ENCODE measurements around the gene BICRA. TPM values are rescaled to one million over a fixed set of nuclear protein-coding genes. Genes with fewer than 3 reads are reported as not detected.
A peak's percentile ranks its signal among the peaks of the same experiment; 100 is the strongest.
"Not testable (repeated sequence)": the region's sequence is repeated elsewhere in the genome, so short reads cannot be mapped to it uniquely, and the experiment has no call there.

BICRA gene
- total RNA-seq, 4 donors from 2014 or later: 8.4 to 35.2 (median 28.7) TPM

DNA sequence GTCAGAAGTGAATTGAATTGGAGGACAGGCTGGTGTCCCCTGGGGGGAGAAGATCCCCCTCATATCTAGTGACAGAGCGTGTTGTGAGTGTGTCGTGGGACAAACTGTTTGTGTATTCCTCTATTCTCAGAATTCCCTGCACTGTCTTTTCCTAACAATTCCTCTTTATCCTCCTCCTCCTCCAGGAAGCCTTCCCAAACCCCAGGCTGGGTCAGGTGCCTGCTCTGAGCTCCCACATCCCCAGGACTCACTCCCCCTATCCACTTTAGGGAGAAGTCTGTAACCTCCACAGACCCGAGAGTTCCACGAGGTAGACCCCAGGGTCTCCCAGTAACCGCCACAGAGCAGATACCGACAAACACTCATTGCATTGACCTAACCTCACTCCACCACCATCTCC lies 15.1 kb upstream of the BICRA start:
- no peak overlapping the region for H3K4me3 ChIP-seq
- no peak for ATAC-seq
- H3K27me3 ChIP-seq: peaks cover 0 to 3% (median 0%) of the 10 kb centered on the region in 3 donors
- intact Hi-C loops (cut with DNase I; ENCODE audit: low total_unique reads) (no loop called here), in situ Hi-C loops (cut with MboI; ENCODE audit: low sequenced_read_pairs in 4 of 4) (loop anchor here in 2 of 4 donors (10.0 kb wide), 3 partner anchors 69 to 111 kb away; no protein-coding TSS in a partner anchor)
- H3K27ac ChIP-seq: no peak overlapping the region
- TF ChIP-seq, protein P1, sequence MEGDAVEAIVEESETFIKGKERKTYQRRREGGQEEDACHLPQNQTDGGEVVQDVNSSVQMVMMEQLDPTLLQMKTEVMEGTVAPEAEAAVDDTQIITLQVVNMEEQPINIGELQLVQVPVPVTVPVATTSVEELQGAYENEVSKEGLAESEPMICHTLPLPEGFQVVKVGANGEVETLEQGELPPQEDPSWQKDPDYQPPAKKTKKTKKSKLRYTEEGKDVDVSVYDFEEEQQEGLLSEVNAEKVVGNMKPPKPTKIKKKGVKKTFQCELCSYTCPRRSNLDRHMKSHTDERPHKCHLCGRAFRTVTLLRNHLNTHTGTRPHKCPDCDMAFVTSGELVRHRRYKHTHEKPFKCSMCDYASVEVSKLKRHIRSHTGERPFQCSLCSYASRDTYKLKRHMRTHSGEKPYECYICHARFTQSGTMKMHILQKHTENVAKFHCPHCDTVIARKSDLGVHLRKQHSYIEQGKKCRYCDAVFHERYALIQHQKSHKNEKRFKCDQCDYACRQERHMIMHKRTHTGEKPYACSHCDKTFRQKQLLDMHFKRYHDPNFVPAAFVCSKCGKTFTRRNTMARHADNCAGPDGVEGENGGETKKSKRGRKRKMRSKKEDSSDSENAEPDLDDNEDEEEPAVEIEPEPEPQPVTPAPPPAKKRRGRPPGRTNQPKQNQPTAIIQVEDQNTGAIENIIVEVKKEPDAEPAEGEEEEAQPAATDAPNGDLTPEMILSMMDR (IDR thresholded peaks at IDR 0.05 in 4 of 5, conservative IDR thresholded peaks at IDR 0.05 in 1 of 5): no peak
- TF ChIP-seq POLR2A (IDR thresholded peaks at IDR 0.05): no peak
- H3K36me3 ChIP-seq: no peaks in the 10 kb centered on the region
- peaks cover 5 to 7% of the 10 kb centered on the region in 2 donors for H3K4me1 ChIP-seq
- no peak for DNase-seq
- H3K9me3 ChIP-seq: no peaks in the 10 kb centered on the region

DNA sequence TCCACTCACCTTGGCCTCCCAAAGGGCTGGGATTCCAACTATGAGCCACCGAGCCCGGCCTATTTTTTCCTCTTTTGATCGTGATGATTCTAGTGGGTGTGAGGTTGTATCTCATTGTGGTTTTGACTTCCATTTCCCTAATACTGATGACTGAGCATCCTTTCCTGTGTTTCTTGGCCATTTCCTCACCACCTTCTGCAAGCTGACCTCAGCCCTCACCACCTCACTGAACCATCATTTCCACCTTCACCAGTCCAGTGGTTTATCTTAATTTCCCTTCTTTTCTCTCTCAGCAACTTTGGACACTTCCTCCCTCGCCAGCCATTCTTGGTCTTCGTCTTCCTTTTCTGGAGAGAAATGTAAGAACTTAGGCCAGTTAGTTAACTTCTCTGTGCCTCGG lies 13.0 kb upstream of the BICRA start:
- H3K27me3 ChIP-seq: no peaks in the 10 kb centered on the region
- H3K36me3 ChIP-seq: no peaks in the 10 kb centered on the region
- H3K4me3 ChIP-seq: no peak overlapping the region
- TF ChIP-seq, protein P1 (IDR thresholded peaks at IDR 0.05 in 4 of 5, conservative IDR thresholded peaks at IDR 0.05 in 1 of 5): no peak
- TF ChIP-seq POLR2A (IDR thresholded peaks at IDR 0.05): no peak
- no peak for DNase-seq
- H3K9me3 ChIP-seq: no peaks in the 10 kb centered on the region
- H3K4me1 ChIP-seq: peaks cover 19 to 22% of the 10 kb centered on the region in 2 donors
- ATAC-seq: no peak
- in situ Hi-C loops (cut with MboI; ENCODE audit: low sequenced_read_pairs in 4 of 4) (loop anchor here in 3 of 4 donors (5.0 to 10.0 kb wide), 4 partner anchors 71 to 109 kb away; no protein-coding TSS in a partner anchor), intact Hi-C loops (cut with DNase I; ENCODE audit: low total_unique reads) (no loop called here)
- H3K27ac ChIP-seq: no peak overlapping the region

GRCh38 chr19:47598407-47599349 lies 10.3 kb upstream of the BICRA start:
- Histone ChIP-seq H3K9me3 (no peaks in the 10 kb centered on the region), H3K27me3 (no peaks in the 10 kb centered on the region), H3K27ac (peak overlapping the region; percentile 69 to 94 (median 80)), H3K4me1 (peaks cover 22 to 24% of the 10 kb centered on the region in 2 donors), H3K36me3 (no peaks in the 10 kb centered on the region), H3K4me3 (peak overlapping the region; percentile 10 to 62 (median 27))
- TF ChIP-seq, protein P1 (IDR thresholded peaks at IDR 0.05 in 4 of 5, conservative IDR thresholded peaks at IDR 0.05 in 1 of 5): no peak
- TF ChIP-seq POLR2A (IDR thresholded peaks at IDR 0.05): no peak
- ATAC-seq (peak; percentile 34 to 45), DNase-seq (peak; percentile 33 to 69)
- intact Hi-C loops (cut with DNase I; ENCODE audit: low total_unique reads) (loop anchor here (2.0 kb wide), 1 partner anchor 162 kb away; no protein-coding TSS in a partner anchor), in situ Hi-C loops (cut with MboI; ENCODE audit: low sequenced_read_pairs in 4 of 4) (loop anchor here in 3 of 4 donors (5.0 to 10.0 kb wide), 4 partner anchors 74 to 106 kb away; no protein-coding TSS in a partner anchor)

GRCh38 chr19:47599671-47600245 lies 9.2 kb upstream of the BICRA start:
- Histone ChIP-seq H3K4me1 (peaks cover 22 to 24% of the 10 kb centered on the region in 2 donors), H3K27ac (peak overlapping the region; percentile 73 to 94 (median 89)), H3K4me3 (peak overlapping the region; percentile 47 to 68 (median 56))
- intact Hi-C loops (cut with DNase I; ENCODE audit: low total_unique reads) (loop anchor here (1.0 to 2.0 kb wide), 5 partner anchors 9 to 163 kb away; partner anchors contain the start of gene NAPA), in situ Hi-C loops (cut with MboI; ENCODE audit: low sequenced_read_pairs in 4 of 4) (loop anchor here (5.0 to 10.0 kb wide), 4 partner anchors 75 to 105 kb away; no protein-coding TSS in a partner anchor)
- H3K36me3 ChIP-seq, H3K9me3 ChIP-seq, H3K27me3 ChIP-seq, ATAC-seq, DNase-seq: not testable (repeated sequence)

All from gastrocnemius medialis (tissue), 4 donors.